Gastroesophageal sphincter (tissue), 3 donors: ENCODE data around the gene LENEP.

Experiments used
- EP300 ChIP-seq: sonication (generic); formaldehyde crosslinking; IDR thresholded peaks from one replicate; pipeline ENCODE4 v1.6.1; 2017; ENCODE audit warnings: antibody characterized with exemption, mild to moderate bottlenecking
- POLR2A ChIP-seq, 2 donors: fragments of 450-650 bp; IDR thresholded peaks; one replicate each; pipeline ENCODE4 v1.6.1; 2017; ENCODE audit warnings: antibody characterized with exemption in 2 of 2, mild to moderate bottlenecking in 2 of 2, moderate library complexity in 1 of 2
- POLR2AphosphoS5 ChIP-seq: sonication (generic); formaldehyde crosslinking; IDR thresholded peaks from one replicate; pipeline ENCODE4 v1.6.1; 2017; ENCODE audit warnings: antibody characterized with exemption
- TF ChIP-seq, protein P1 (sequence below), 4 experiments: fragments of 200-600 bp in 2 of 4; fragments of 450-650 bp in 2 of 4; sonication (generic) in 1 of 4; IDR thresholded peaks; one replicate each; pipeline ENCODE4 v1.5.1; 2017 to 2019; ENCODE audit warnings: antibody characterized with exemption in 4 of 4, mild to moderate bottlenecking in 2 of 4, moderate library complexity in 2 of 4

DNA sequence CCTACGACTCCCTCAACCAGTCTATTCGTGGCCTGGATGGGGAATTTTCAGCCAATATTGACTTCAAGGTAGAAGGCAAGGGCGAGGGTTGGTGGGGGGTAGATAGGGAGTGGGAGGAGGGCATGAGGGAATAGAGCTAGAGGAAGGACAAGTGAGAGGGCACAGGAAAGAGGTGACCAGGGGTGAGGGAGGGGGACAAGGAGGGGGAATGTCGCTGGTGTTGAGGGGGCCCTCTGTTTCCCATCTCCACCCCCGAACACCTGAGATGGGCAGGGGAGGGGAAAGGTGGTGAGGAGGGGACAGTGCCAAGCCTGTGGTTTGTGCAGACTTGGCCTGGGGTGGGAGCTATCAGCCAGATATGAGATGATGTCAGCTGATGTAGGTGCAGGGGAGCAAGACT lies 49.4 kb downstream of the LENEP start:
- TF ChIP-seq EP300 (no peak), POLR2AphosphoS5 (no peak), POLR2A (IDR thresholded peaks at IDR 0.05) (no peak)
- TF ChIP-seq, protein P1, sequence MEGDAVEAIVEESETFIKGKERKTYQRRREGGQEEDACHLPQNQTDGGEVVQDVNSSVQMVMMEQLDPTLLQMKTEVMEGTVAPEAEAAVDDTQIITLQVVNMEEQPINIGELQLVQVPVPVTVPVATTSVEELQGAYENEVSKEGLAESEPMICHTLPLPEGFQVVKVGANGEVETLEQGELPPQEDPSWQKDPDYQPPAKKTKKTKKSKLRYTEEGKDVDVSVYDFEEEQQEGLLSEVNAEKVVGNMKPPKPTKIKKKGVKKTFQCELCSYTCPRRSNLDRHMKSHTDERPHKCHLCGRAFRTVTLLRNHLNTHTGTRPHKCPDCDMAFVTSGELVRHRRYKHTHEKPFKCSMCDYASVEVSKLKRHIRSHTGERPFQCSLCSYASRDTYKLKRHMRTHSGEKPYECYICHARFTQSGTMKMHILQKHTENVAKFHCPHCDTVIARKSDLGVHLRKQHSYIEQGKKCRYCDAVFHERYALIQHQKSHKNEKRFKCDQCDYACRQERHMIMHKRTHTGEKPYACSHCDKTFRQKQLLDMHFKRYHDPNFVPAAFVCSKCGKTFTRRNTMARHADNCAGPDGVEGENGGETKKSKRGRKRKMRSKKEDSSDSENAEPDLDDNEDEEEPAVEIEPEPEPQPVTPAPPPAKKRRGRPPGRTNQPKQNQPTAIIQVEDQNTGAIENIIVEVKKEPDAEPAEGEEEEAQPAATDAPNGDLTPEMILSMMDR (IDR thresholded peaks at IDR 0.05): no peak
